NCI-H2081 (cell line): ENCODE data around the gene SLC39A7.
A peak's percentile ranks its signal among the peaks of the same experiment; 100 is the strongest.

ENCODE experiments used
- DNase-seq, 2 experiments: peaks; one replicate each; lab custom pipeline; 2025; lab: John Stamatoyannopoulos, UW

The SLC39A7 gene

DNA sequence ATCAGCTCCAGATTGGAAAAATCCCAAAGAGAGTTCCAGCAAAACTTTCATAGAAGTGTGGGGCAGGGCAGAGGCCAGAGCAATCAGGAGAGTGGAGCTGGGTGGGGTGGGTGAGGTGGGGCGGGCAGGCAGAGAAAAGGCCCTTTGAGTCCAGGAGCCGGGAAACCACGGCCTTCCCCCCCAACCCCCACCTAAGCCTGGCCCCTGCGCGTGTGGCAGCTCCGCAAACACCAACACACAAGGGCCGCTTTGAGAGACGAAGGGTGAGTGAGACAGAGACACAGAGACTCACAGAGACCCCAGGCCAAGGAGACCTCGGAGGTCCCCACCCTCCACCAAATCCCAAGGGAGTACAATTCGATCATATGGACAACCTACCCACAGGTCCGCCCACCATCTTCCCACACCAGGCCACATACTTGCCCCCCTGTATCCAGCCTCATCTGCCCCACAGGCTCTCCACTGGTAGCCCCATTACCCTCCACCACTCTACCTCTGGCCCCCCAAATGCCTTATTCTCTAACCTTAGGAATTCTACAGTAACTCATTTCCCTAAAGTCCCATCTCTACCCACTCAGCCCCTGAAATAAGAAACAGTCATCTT is 10.1 kb upstream of the SLC39A7 start:
- DNase-seq, result no peak

DNA sequence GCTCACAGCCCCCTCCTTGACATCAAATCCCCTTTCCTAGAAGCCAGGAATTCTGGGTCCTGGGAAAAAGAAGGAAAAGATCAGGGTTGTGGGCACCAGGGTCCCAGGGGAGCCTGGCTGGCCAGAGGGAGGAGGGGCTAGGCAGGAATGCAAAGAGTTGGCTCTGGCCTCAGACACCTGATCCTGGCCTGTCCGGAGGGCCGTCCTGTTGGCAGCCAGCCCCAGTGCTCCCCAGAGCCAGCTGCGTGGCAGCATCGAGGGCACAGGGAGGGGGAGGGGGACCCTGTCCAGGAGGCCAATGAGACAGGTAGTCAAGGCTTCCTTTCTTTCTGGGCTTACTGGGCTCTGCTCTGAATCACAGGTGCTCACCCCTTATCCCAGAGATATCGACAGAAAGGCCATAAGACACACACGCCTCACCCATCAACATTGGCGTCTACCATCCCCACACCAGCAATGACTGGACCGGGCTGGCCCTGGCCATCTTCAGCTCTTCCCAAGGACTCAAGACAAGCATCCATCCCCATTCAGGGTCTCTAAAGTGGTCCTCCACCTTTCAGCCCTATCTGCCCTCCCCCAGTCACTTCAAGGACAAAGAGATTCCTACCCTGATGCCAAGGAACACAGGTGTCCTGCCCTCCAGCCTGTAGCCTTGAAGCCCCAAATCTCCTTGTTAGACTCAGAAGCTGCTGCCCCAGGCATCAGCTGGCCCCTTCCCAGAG is 9.1 kb upstream of the SLC39A7 start:
- no peak for DNase-seq

DNA sequence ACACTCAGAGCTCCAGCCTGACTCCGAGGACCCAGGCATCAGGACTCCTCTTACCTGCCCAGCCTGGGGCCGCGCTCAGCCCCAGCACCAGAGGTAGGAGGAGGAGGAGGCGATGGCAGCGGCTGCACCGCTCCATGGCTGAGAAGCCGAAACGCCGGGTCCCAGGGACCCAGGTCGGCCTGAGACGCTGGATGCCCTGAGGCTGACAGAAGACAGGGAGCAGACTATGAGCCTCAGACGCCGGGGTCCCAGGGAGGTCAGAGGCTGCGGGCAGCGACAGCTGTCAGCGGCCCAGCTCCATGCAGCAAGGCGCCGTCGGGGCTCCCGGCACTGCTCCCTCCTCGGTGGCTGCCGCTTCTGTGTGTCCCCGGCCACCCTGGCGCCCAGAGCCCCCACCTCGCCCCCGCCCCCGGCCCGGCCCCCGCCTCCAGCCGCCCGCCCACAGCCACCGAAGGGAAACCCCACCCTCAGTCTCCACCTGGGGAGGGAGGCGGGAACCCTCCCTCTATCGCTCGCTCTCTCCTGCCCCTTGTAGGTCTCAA is 8.5 kb upstream of the SLC39A7 start, which contains the start of gene COL11A2:
Gene COL11A2, minus strand, starts transcription at position 363 of the 542 bp plus-strand sequence. Its CDS starts 227 bp downstream, at position 136.
- no peak for DNase-seq

DNA sequence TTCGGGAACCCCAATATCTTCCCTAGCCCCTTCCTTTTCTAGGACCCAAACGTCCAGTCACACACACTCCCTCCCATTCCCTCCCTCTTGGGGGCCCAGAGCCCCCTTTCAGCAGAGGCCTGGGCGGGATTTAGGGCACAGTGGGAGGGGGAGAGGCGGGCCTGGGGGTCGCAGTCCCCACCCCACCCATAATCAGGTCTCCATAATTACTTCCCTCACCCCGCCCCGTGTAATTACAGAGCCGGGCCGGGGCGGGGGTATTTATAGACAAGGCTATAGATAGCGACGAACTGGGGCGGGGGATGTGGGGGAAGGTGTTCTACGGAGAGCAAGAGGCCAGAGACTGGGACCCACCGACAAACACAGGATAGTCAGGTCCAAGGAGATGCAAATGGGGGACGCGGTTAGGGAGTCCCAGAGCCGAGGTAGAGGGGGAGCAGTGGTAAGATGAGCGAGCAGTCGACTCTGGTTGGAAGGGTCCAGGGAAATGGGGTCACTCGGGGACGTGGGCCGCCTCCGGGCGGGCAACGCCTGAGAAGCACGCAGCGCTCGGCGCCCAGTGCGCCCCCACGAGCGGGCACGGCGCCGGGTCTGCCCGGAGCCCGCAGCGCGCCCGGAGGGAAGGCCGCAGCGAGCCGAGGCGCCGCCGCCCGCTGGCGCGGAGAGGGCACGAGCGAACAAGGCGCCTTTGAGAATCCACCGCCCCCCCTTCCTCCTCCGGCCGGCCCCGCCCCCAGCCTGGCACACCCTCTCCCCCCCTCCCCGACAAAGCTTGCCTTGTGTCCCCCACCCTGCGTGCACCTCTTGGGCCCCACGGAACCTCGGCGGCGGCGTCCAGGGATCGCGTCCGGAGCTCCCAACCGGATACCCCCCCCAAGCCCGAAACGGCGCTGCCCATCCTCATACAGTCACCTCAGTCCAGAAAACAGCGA is 7.7 kb upstream of the SLC39A7 start:
- DNase-seq, result no peak

DNA sequence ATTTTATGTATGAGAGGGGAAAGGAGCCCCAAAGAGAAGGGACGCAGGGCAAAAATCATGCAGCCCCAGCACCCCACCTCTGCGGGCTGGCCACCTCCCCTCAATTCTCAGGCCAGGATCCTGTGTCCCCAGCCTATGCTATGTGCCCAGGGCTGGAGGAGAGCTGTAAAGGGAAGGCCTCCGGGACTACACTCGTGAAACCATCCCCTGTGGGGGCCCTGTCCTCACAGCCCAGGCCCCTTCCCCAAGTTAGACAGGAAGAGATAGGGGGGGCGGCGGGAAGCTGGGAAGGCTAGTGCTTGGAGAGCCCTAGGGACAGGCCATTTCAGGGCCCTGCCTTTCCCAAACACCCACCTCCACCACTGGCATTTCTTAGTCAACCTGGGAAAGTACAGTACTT is 7.0 kb upstream of the SLC39A7 start:
- no peak for DNase-seq

DNA sequence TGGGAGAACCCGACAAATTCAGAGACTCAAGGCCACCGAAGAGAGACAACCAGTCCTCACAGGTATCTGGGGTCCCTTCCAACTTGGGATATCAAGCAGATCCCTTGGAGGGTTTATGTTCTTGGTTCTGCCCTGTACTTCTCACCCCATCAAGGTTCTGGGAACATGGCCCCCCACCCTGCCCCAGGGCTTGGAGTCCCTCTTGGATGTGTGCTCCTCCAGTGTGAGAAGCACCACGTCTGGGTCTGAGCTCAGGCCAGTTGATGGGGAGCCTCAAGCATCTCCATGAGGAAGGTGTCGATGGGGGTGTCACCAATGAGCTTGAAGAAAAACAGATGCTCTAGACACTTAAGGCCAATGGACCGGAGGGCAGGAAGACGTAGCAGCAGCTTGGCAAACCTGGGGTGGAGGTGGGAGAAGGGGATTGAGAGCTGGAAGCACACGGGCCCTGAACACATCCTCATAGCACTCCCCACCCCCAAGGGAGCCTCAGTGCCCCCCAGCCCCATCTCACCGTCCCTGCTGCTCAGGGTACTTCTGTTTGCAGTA is 6.2 kb upstream of the SLC39A7 start:
- no peak for DNase-seq

DNA sequence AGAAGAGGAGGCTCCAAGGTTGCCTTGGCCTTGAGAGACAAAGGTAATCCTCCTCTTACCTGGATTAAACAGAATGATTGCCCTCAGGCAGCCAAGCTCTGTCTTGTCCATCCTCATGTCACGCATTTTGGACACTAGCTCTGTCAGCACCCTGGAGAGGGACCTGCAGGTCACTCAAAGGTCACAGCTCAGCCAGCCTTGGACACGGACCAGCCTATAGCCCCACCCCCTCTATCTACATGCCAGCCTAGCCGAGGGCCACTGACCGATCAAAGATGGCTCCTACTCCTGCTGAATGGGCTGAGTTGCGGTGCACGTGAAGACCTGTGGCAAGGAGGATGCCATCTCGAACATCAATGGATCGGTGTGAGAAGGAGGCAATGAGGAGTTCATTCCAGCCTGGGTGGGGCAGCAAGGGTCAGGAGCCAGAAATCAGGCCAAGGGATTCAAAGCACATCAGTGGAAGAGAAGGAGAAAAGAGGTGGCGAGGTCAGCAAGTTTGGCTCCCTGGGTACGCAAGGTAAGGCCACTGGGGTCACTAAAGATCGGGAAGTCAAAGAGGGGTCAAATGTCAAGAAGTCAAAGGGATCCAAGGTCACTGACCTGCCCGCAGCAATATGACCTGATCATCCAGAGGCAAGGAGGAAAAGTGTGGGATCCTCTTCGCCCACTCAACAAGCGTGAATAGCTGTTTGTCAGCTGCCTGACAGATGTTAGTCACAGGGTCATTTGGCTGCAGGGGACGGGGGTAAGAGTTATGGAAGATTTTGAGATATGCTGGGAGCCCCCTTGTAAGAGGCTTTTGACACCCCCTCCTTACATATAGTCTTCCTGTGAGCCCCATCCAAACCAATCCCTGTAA is 5.1 kb upstream of the SLC39A7 start:
- no peak for DNase-seq

DNA sequence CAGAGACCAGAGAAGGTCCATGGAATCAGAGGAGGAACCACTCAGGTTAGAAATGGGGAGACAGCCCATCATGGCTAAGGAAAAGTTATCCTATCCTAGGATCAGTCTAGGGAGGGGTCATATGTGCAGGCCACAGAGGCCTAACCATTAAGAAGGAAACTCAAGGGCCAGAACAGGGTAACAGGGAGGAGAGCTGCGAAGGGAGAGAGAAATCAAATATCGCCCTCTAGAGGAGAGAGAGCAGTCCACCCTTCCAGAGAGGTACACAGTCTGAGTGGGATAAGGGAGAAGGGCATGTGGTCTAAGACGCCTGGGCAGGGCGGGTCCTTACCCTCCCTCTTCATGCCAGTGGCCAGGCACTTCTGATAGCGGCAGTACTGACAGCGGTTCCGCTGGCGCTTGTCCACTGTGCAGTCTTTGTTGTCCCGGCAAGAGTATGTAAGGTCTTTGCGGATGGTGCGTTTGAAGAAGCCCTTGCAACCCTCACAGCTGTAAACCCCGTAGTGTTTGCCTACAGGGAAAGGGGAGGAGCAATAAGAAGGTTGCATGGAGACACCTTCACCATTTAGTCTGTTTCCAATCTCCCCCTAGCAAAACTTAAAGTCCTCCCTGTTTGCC is 3.1 kb upstream of the SLC39A7 start:
- DNase-seq, result peak; percentile 43 to 52

DNA sequence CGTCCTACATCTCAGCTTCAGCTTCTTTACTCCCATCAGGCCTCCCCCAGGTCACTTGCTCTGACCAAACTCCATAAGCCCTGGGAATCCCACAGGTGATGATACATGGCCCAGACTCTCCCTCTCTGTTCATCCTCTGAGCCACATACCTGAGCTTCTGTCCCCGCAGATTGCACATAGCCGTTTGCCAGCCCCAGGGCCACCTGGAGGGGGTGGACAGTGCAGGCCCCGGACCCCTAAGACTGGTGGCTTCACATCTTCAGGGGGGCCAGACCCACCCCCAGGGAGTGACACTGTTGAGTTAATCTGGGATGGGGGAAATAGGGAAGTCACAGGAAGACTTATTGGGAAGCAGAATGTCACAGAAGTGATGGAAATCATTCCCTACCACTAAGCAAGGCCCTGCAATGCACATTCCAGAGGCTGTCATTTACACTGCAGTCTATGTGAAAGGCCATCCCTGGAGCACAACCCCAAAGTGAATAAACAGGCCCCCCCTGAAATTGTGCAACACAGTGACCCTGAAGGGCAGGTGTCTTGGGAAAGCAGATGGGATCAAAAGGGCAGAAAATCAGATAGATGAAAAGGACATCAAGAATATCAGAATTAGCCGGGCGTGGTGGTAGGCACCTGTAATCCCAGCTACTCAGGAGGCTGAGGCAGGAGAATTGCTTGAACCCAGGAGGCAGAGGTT is 2.4 kb upstream of the SLC39A7 start:
- no peak for DNase-seq

DNA sequence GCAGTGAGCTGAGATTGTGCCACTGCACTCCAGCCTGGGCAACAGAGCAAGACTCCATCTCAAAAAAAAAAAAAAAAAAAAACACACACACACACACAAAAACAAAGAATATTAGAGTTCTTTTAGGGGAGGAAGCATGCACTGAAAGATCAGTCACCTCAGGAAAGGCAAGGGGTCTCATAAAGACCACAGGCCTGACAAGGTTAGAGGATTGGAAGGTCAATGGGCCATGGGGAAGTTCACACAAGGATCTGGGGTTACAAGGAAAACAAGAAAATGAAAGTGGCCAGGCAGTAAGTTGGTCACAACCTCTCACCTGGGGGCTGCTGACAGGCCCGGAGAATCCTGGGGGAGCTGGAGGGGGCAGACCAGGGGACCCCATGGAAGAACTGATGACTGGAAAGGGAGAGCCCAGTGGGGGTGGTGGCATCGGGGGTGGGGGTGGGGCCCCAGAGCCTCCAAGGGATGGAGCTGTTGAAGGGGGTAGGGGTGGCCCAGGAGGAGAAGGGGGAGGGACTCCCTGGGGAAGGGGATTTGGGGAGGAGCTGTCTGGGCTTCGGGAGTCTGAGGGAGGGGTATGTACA is 1.7 kb upstream of the SLC39A7 start:
- DNase-seq, result no peak

DNA sequence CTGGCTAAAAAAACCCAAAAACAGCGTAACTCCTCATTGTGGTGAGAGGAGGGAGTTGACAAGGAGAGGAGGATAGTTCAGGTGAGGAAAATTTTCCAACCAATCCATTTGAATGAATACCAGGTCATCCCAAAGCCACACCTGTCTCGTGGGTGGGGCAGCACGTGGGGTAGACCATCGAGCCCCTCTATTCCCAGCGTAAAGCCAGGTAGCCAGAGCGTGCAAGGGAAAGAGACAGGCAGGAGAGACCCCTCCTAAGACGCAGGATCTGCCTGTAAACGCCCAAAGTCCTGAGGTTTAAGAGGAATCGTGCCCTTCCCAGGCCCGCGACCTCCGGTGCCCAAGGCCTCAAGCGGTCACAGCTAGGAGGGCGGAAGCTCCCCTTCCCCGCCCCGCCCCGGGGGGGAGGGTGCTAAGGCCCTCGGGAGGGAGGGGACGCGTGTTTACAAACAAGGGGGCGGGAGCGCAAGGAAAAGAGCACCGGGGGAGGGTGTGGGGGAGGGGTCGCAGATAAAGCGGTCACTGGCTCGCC is 914 bp upstream of the SLC39A7 start:
- DNase-seq, result peak; percentile 42 to 64

DNA sequence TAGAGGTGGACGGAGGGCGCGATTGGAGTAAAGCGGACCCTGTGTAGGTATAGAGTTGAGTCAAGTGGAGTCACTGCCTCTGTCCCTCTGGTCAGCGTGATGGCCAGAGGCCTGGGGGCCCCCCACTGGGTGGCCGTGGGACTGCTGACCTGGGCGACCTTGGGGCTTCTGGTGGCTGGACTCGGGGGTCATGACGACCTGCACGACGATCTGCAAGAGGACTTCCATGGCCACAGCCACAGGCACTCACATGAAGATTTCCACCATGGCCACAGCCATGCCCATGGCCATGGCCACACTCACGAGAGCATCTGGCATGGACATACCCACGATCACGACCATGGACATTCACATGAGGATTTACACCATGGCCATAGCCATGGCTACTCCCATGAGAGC is 479 bp downstream of the SLC39A7 start:
- no peak for DNase-seq

DNA sequence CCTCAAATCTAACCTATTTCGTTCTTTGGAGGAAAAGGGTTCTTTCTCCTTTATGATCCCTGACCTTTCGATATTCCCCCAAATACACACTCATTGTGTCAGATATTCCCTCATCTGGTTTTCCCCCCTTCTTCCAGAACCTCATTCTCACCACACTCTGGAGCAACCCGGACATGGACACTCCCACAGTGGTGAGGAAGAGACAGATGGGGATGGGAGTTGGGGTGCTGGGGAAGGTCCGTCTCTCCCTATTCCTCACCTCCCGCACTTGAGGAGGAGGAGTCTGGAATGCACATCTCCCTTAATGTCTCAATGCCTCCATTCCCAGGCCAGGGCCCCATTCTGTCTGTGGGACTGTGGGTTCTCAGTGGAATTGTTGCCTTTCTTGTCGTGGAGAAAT is 1.3 kb downstream of the SLC39A7 start:
- DNase-seq, result no peak

DNA sequence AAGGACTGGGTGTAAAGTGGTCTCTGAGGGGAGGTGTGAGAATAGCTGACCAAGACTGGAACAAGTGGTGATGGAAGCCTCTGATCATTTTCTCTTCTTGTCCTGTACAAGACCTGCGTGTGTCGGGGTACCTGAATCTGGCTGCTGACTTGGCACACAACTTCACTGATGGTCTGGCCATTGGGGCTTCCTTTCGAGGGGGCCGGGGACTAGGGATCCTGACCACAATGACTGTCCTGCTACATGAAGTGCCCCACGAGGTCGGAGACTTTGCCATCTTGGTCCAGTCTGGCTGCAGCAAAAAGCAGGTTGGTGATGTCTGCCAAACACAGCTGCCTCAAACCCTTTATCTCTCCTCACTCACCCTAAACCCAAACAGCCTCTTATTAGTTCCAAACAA is 2.1 kb downstream of the SLC39A7 start:
- DNase-seq, result no peak

DNA sequence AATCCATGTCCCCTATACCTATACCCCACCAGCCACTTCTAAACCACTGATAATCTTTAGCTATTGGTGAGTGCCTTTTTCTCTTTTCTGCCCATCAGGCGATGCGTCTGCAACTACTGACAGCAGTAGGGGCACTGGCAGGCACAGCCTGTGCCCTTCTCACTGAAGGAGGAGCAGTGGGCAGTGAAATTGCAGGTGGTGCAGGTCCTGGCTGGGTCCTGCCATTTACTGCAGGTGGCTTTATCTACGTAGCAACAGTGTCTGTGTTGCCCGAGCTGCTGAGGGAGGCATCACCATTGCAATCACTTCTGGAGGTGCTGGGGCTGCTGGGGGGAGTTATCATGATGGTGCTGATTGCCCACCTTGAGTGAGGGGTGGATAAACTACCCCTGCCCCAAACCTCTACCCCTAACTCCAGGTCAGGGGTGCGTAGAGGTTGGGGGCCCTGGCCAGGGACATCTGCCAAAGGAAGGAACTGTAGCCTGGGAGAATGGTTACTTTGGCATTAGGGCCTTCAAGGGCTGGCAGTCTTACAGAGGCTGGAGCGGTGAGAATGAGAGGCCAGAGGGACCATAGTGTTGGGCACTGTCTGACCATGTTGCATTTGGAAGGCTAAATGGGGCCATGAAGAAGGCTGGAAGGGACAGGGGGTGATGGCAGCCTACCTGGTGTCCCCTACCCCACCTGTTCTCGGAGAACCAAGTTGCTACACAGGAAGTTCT is 2.9 kb downstream of the SLC39A7 start:
- no peak for DNase-seq

DNA sequence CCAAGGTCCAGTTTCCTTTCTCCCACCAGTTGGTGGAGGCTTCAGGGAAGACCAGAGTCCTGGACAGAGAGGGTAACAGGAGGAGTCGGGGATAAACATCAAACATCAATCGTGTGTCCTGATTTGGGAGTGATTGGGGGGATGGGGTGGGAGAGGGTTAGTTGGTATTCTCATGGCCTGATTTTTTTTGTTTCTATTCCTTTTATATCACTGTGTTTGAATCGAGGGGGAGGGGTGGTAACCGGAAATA is 3.4 kb downstream of the SLC39A7 start:
- no peak for DNase-seq

DNA sequence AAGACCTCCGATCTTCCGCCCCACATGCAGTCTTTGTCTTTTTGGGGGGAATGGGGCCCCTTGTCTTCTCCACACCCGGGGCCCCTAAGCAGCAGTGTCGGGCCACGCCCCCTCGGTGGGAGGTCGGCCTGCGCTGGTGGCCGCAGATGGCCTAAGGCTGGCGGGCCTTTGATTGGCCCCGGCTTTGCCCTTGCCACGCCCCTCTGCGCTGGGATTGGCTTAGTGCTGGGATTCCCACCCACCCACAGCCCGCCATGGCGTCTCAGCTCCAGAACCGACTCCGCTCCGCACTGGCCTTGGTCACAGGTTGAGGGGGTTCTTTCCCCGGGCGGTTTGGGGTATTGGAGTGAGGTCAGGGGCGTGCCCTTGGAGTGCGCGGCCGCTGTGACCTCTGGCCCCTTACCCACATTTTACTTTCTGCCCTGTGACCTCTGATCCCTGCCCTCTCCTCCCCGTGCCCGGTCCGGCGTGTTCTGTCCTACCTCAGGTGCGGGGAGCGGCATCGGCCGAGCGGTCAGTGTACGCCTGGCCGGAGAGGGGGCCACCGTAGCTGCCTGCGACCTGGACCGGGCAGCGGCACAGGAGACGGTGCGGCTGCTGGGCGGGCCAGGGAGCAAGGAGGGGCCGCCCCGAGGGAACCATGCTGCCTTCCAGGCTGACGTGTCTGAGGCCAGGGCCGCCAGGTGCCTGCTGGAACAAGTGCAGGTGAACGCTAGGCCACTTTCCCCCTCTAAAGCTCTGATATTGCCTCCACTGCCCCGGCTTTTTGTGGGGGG is 3.9 kb downstream of the SLC39A7 start, which contains the start of gene HSD17B8:
Gene HSD17B8, plus strand, starts transcription at position 241 of the 776 bp plus-strand sequence. Its CDS starts 14 bp downstream, at position 255.
- DNase-seq, result peak; percentile 90 to 93
